ENCODE data around the gene POP7. TPM values are rescaled to one million over a fixed set of nuclear protein-coding genes. Genes with fewer than 3 reads are reported as not detected.

POP7 gene
- total RNA-seq, 2 experiments from 2014 or later = 43.6 to 53.4 TPM

DNA sequence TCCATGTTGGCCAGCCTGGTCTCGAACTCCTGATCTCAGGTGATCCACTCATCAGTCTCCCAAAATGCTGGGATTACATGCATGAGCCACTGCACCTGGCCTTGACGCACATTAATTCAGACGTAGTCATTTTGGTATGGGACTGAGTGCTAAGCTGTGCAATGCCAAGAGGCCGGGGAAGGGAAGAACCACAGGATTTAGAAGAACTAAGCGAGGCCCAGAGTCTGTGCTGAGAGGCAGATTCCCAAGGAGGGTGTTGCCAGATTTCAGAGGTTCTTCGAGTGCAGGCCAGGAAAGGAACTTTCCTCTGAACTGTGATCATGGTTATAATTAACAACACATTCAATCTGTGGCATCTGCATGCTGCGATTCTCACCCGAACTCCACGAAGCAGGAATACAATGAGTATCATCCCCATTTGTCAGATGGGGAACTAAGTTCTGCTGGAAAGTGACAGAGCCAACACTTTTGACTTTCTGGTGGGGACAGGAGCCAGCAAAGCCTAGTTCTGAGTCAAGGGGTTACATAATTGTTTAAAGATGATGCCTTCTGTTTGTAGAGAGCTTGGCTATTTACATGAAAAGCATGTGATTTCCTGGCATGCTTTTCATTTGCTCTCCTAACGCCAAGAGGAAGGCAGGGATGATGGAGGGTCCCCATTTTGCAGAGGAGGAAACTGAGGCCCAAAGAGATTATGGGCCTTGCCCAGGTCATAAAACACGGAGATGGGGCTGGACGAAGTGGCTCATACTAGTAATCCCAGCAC lies 21.3 kb downstream of the POP7 start:
- H3K27me3 Mint-ChIP-seq = peaks cover 27% of the 10 kb centered on the region
- no peak overlapping the region for H3K27ac Mint-ChIP-seq
- H3K4me3 Mint-ChIP-seq = no peak overlapping the region
- no peaks in the 10 kb centered on the region for H3K36me3 Mint-ChIP-seq
- DNase-seq = no peak
- H3K4me1 Mint-ChIP-seq = peaks cover 3% of the 10 kb centered on the region
- no peak for ATAC-seq
- H3K9me3 Mint-ChIP-seq (ENCODE audit: low read depth) = no peaks in the 10 kb centered on the region
- CTCF ChIA-PET = interaction anchor here (0.6 to 4.9 kb wide), 5 partner anchors 14 to 416 kb away, joined by 4 to 48 read pairs (median 5); partner anchors contain the start of gene POP7

DNA sequence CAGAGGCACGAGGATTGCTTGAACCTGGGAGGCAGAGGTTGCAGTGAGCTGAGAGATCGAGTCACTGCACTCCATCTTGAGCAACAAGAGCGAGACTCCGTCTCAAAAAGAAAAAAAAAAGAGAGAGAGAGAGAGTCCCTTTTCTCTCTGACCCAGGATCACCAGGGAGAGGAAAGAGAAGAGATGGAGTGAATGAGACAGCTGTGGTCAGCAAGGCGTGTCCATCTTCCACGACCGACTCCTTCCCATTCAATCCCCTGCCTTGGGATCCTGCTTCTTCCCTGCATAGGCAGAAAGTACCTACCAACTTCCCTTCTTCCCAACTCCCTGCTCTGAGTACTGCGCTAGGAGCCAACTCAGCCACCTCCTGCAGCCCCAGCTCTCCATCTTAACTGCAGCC lies 22.3 kb downstream of the POP7 start:
- H3K4me3 Mint-ChIP-seq = no peak overlapping the region
- CTCF ChIA-PET = interaction anchor here (0.6 to 4.9 kb wide), 3 partner anchors 15 to 415 kb away, joined by 4 to 48 read pairs (median 5); partner anchors contain the start of gene POP7

DNA sequence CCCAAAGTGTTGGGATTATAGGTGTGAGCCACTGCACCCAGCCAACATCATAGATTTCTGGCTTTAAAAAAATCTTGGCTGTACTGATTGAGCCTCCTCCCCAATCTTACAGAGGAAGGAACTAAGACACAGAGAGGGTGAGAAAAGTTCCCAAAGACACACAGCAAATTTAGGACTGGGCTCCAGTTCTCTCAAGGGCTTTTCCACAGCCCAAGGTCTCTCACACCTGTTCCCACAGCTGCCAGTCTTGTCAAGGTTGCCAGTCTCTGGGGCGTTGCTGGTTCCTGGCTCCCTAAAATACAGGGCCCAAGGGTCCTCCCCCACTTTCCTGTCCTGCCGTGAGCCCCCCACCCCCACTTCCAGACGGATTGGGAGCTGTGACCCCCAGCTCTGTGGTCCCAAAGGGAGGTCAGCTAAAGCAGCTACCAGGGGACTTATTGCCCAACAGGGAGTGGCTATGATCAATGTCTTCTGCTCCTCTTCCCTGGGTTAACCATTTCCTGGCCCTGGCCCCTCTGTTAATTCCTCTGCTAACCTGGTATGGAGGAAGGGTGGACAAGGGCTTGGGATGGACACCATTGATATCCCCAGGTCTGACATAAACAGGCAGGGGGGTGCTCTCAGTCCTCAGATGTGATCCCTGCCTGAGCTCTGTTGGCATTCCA lies 24.3 kb downstream of the POP7 start:
- H3K4me1 Mint-ChIP-seq = peaks cover under 1% of the 10 kb centered on the region
- CTCF ChIA-PET = no interaction called here
- H3K9me3 Mint-ChIP-seq (ENCODE audit: low read depth) = no peaks in the 10 kb centered on the region
- DNase-seq (no peak), ATAC-seq (no peak)
- no peak overlapping the region for H3K27ac Mint-ChIP-seq
- peaks cover 17% of the 10 kb centered on the region for H3K27me3 Mint-ChIP-seq
- no peak overlapping the region for H3K4me3 Mint-ChIP-seq
- H3K36me3 Mint-ChIP-seq = no peaks in the 10 kb centered on the region

More for the DNA sequence above, 22.3 kb downstream of the POP7 start:
- Mint-ChIP-seq H3K4me1 (peaks cover 3% of the 10 kb centered on the region), H3K36me3 (no peaks in the 10 kb centered on the region), H3K9me3 (ENCODE audit: low read depth) (no peaks in the 10 kb centered on the region), H3K27ac (no peak overlapping the region), H3K27me3 (peaks cover 18% of the 10 kb centered on the region)
- ATAC-seq (no peak), DNase-seq (no peak)

DNA sequence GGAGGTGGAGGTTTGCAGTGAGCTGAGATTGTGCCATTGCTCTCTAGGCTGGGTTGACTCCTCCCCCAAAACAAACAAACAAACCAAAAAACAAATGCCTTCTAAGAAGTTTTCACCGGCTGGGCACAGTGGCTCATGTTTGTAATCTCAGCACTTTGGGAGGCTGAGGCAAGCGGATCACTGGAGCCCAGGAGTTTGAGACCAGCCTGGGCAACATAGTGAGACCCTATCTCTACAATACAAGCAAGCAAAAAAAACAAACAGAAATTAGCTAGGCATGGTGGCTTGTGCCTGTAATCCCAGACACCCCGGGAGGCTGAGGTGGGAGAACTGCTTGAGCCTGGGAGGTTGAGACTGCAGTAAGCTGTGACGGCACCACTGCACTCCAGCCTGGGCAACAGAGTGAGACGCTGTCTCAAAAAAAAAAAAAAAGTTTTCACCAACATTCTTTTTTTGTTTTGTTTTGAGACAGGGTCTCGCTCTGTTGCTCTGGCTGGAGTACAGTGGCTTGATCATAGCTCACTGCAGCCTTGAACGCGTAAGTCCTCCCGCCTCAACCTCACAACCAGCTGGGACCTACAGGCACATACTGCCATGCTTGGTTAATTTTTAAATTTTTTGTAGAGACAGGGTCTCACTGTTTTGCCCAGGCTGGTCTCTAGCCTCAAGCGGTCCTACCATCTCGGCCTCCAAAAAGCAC lies 26.2 kb downstream of the POP7 start:
- ATAC-seq (no peak), DNase-seq (no peak)
- no peak overlapping the region for H3K4me3 Mint-ChIP-seq
- H3K9me3 Mint-ChIP-seq (ENCODE audit: low read depth) = no peaks in the 10 kb centered on the region
- peaks cover 16% of the 10 kb centered on the region for H3K27me3 Mint-ChIP-seq
- no peaks in the 10 kb centered on the region for H3K4me1 Mint-ChIP-seq
- no peak overlapping the region for H3K27ac Mint-ChIP-seq
- no peaks in the 10 kb centered on the region for H3K36me3 Mint-ChIP-seq
- CTCF ChIA-PET = no interaction called here

DNA sequence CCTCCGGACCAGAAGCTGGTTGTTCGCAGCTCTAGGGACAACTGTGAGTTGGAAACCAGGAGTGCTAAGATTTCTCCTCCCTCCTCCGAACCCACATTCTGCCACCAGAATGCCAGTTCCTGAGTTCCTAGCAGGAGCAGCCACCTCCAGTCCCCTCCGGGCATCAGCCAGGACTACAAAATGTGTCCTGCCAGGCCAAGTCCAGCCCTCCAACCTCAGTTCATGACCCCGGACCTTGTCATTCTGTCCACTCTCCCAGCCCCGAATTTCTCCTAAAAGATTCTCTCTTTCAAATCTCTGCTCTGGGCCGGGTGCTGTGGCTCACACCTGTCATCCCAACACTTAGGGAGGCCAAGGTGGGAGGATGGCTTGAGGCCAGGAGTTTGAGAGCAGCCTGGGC lies 29.8 kb downstream of the POP7 start:
- H3K27me3 Mint-ChIP-seq = peaks cover 5% of the 10 kb centered on the region
- H3K36me3 Mint-ChIP-seq = no peaks in the 10 kb centered on the region
- DNase-seq (no peak), ATAC-seq (no peak)
- H3K27ac Mint-ChIP-seq = no peak overlapping the region
- H3K4me3 Mint-ChIP-seq = no peak overlapping the region
- CTCF ChIA-PET = no interaction called here
- H3K9me3 Mint-ChIP-seq (ENCODE audit: low read depth) = no peaks in the 10 kb centered on the region
- no peaks in the 10 kb centered on the region for H3K4me1 Mint-ChIP-seq

DNA sequence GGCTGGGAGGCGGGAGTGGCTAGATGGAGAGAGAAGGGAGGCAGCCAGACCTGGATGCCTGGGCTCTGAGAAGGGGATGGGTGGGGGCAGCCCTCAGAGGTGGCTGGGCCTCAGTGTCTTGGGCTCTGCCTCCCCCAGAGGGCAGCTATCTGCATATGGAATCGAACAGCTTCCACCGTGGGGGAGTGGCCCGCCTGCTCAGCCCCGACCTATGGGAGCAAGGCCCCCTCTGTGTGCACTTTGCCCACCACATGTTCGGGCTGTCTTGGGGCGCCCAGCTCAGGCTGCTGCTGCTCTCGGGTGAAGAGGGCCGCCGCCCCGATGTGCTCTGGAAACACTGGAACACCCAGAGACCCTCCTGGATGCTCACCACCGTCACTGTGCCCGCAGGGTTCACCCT lies 30.8 kb downstream of the POP7 start:
- Mint-ChIP-seq H3K9me3 (ENCODE audit: low read depth) (no peaks in the 10 kb centered on the region), H3K4me3 (no peak overlapping the region), H3K27me3 (peaks cover 5% of the 10 kb centered on the region)

DNA sequence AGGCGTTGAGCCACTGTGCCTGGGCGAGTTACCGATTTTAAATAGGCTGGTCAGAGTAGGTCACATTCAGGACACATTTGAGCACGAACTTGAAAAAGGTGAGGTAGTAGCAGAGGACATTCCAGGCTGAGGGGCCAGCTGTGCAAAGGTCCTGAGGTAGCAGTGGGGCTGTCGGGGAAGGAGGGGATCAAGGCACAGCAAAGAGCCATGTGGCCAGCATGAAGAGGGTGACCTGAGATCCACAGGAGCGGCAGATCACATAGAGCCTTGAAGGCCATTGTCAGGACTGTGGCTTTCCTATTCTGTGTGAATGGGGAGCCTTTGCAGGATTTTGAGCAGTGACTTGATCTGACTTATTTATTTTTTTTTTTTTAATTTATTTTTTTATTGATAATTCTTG lies 34.0 kb downstream of the POP7 start:
- no peaks in the 10 kb centered on the region for H3K4me1 Mint-ChIP-seq
- no peak for DNase-seq
- H3K4me3 Mint-ChIP-seq = no peak overlapping the region
- no peaks in the 10 kb centered on the region for H3K9me3 Mint-ChIP-seq (ENCODE audit: low read depth)
- no peaks in the 10 kb centered on the region for H3K36me3 Mint-ChIP-seq
- peaks cover 6% of the 10 kb centered on the region for H3K27me3 Mint-ChIP-seq
- H3K27ac Mint-ChIP-seq = no peak overlapping the region
- ATAC-seq = no peak
- CTCF ChIA-PET = no interaction called here

More for the DNA sequence above, 30.8 kb downstream of the POP7 start:
- no peak for ATAC-seq
- Mint-ChIP-seq H3K4me1 (no peaks in the 10 kb centered on the region), H3K27ac (no peak overlapping the region), H3K36me3 (no peaks in the 10 kb centered on the region)
- CTCF ChIA-PET = no interaction called here
- DNase-seq = no peak

DNA sequence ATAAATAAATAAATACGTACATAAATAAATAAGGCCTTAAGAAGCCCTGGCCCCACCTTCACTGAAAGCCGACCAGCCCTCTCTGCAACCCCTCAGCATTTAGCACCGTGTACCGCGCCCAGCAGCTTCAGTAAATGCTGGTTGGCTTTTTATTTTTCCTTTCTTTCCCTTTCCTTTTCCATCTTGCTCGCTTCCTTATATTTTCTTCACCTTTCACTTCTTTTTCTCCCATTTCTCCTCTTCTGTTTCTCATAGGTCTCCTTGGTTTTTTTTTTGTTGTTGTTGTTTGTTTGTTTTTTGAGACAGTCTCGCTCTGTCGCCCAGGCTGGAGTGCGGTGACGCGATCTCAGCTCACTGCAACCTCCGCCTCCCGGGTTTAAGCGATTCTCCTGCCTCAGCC lies 38.7 kb downstream of the POP7 start:
- peaks cover 14% of the 10 kb centered on the region for H3K27me3 Mint-ChIP-seq
- CTCF ChIA-PET = interaction anchor here (1.6 to 1.7 kb wide), 2 partner anchors 39 to 108 kb away, joined by 5 to 6 read pairs; partner anchors contain the start of genes POP7 and SLC12A9
- H3K4me3 Mint-ChIP-seq = no peak overlapping the region
- H3K4me1 Mint-ChIP-seq = peaks cover 4% of the 10 kb centered on the region
- H3K36me3 Mint-ChIP-seq = no peaks in the 10 kb centered on the region
- no peaks in the 10 kb centered on the region for H3K9me3 Mint-ChIP-seq (ENCODE audit: low read depth)
- H3K27ac Mint-ChIP-seq = no peak overlapping the region
- ATAC-seq (no peak), DNase-seq (no peak)

DNA sequence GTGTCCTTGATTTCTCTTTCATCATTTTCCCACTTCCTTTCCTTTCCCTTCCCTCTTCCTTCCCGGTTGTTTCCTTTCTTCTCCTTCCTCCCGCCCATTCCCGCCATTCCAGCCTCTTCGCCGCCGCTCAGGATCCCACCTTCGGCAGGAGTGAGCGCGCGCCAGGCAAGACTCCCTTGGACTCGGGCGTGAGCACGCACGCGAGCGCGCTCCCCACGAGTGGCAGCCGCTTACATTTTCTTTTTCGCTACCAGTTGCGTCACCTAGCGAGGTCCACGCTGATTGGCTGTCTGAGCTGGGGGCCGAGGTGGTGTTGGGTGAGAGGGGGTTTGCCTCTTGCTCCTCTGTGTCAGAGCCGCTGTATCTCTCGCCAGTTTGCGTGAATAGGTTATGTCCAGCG lies 39.3 kb downstream of the POP7 start:
- no peaks in the 10 kb centered on the region for H3K9me3 Mint-ChIP-seq (ENCODE audit: low read depth)
- no peaks in the 10 kb centered on the region for H3K36me3 Mint-ChIP-seq
- peaks cover 16% of the 10 kb centered on the region for H3K27me3 Mint-ChIP-seq
- H3K4me3 Mint-ChIP-seq = peak overlapping the region; percentile 82
- peaks cover 4% of the 10 kb centered on the region for H3K4me1 Mint-ChIP-seq
- peak overlapping the region; percentile 14 for H3K27ac Mint-ChIP-seq
- DNase-seq (peak; percentile 63), ATAC-seq (peak; percentile 78)
- CTCF ChIA-PET = interaction anchor here (1.6 to 1.7 kb wide), 2 partner anchors 40 to 107 kb away, joined by 5 to 6 read pairs; partner anchors contain the start of genes POP7 and SLC12A9

DNA sequence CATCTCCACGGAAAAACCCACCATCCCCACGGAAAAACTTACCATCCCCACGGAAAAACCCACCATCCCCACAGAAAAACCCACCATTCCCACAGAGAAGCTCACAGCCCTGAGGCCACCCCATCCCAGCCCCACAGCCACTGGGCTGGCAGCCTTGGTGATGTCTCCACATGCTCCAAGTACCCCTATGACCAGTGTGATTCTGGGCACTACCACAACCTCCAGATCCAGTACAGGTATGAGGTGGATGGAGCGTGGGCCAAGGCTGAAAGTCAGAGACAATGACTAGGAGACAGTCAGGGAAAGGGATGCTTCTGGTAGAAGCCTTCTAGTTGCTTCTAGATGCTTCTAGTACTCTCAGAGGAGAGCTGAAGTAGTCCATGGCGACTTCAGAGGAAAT lies 47.1 kb downstream of the POP7 start:
- no peaks in the 10 kb centered on the region for H3K36me3 Mint-ChIP-seq
- H3K4me3 Mint-ChIP-seq = no peak overlapping the region

DNA sequence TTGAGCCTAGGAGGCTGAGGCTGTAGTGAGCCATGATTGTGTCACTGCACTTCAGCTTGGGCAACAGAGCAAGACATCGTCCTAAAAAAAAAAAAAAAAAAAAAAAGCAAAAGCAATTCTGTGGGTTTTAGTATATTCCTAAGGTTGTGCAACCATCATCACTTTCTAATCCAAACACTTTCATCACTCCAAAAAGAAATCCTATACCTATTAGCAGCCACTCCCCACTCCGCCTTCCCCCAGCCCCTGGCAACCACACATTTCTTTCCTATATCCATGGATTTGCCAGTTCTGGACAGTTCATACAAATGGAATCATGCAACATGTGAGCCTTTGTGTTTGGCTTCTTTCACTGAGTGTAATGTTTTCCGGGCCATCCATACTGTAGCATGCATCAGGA lies 47.8 kb downstream of the POP7 start:
- DNase-seq (no peak), ATAC-seq (no peak)
- H3K4me3 Mint-ChIP-seq = no peak overlapping the region
- no peaks in the 10 kb centered on the region for H3K36me3 Mint-ChIP-seq
- CTCF ChIA-PET = interaction anchor here (0.6 to 1.3 kb wide), 2 partner anchors 28 to 93 kb away, joined by 3 read pairs; no protein-coding TSS in a partner anchor
- no peaks in the 10 kb centered on the region for H3K4me1 Mint-ChIP-seq
- H3K9me3 Mint-ChIP-seq (ENCODE audit: low read depth) = no peaks in the 10 kb centered on the region
- H3K27me3 Mint-ChIP-seq = peaks cover 22% of the 10 kb centered on the region
- no peak overlapping the region for H3K27ac Mint-ChIP-seq

More for the DNA sequence above, 47.1 kb downstream of the POP7 start:
- Mint-ChIP-seq H3K27me3 (peaks cover 22% of the 10 kb centered on the region), H3K27ac (no peak overlapping the region), H3K9me3 (ENCODE audit: low read depth) (no peaks in the 10 kb centered on the region), H3K4me1 (no peaks in the 10 kb centered on the region)
- ATAC-seq (no peak), DNase-seq (no peak)
- CTCF ChIA-PET = interaction anchor here (1.3 kb wide), 1 partner anchor 28 kb away, joined by 3 read pairs; no protein-coding TSS in a partner anchor

Measured in activated CD8-positive, alpha-beta memory T cell treated with anti-CD3 and anti-CD28 coated beads, Interleukin-2, amount 10 ng/mL, durations not matched to agents 7 days and 5 days (primary cell).